A549 (cell line): ENCODE results near the gene HERC4.

Experiments used
- CBX2 ChIP-seq: fragments of 200-600 bp; sonication (generic); IDR thresholded peaks from 2 replicates; pipeline ENCODE4 v1.6.1; 2016; ENCODE audit warnings: low read depth, mild to moderate bottlenecking, borderline replicate concordance
- CHD2 ChIP-seq: fragments of 150-350 bp; IDR thresholded peaks from 2 replicates; pipeline ENCODE4 v1.6.1; 2014; ENCODE audit warnings: low read length; ENCODE audit not compliant: partially characterized antibody
- CTCF ChIP-seq: fragments of >200 bp; sonication (Bioruptor Twin); formaldehyde crosslinking; IDR thresholded peaks from 3 replicates; pipeline ENCODE4 v1.5.1; 2016
- EP300 ChIP-seq, 2 experiments: fragments of >200 bp; sonication (Bioruptor Twin); formaldehyde crosslinking; IDR thresholded peaks; 2 replicates in 1 of 2; 3 replicates in 1 of 2; pipeline ENCODE4 v1.6.1; 2016 to 2017
- HOXB5 ChIP-seq: fragments of 250-450 bp; sonication (Bioruptor Pico); IDR thresholded peaks from 2 replicates; pipeline ENCODE4 v1.5.0; 2020; ENCODE audit warnings: mild to moderate bottlenecking, moderate library complexity
- JUN ChIP-seq, 2 experiments: fragments of >200 bp; sonication (Bioruptor Twin); formaldehyde crosslinking; IDR thresholded peaks; 2 replicates in 1 of 2; 3 replicates in 1 of 2; pipeline ENCODE4 v1.6.1; 2016 to 2017
- MAX ChIP-seq: IDR thresholded peaks from 2 replicates; pipeline ENCODE4 v1.6.1; 2012
- MYC ChIP-seq: IDR thresholded peaks from 2 replicates; pipeline ENCODE4 v1.6.1; 2012; ENCODE audit warnings: mild to moderate bottlenecking, inconsistent platforms, low read length, improper control_type of control experiment, borderline replicate concordance
- POLR2A ChIP-seq: IDR thresholded peaks from 2 replicates; pipeline ENCODE4 v1.6.1; 2012; ENCODE audit warnings: mild to moderate bottlenecking, low read length
- RCOR1 ChIP-seq: fragments of 150-350 bp; IDR thresholded peaks from 2 replicates; pipeline ENCODE4 v1.6.1; 2014; ENCODE audit warnings: antibody characterized with exemption, low read length, low read depth
- REST ChIP-seq: fragments of 200-600 bp; sonication (generic); IDR thresholded peaks from 2 replicates; pipeline ENCODE4 v1.6.1; 2016; ENCODE audit warnings: antibody characterized with exemption, mild to moderate bottlenecking, moderate library complexity
- RFX5 ChIP-seq: fragments of 450-650 bp; IDR thresholded peaks from 2 replicates; pipeline ENCODE4 v1.7.1; 2014; ENCODE audit warnings: antibody characterized with exemption, mild to moderate bottlenecking, moderate library complexity
- USF2 ChIP-seq: fragments of 450-650 bp; IDR thresholded peaks from 2 replicates; pipeline ENCODE4 v1.6.1; 2014; ENCODE audit warnings: antibody characterized with exemption
- ZSCAN20 ChIP-seq: fragments of 250-450 bp; sonication (Bioruptor Pico); IDR thresholded peaks from 2 replicates; pipeline ENCODE4 v1.8.0; 2022; ENCODE audit warnings: mild to moderate bottlenecking, moderate library complexity

- TF ChIP-seq CTCF (no peak), MAX (no peak), CBX2 (no peak), EP300 (IDR thresholded peaks at IDR 0.05) (no peak), RFX5 (no peak), MYC (no peak), USF2 (no peak), CHD2 (no peak), JUN (IDR thresholded peaks at IDR 0.05) (no peak), POLR2A (no peak), REST (no peak), ZSCAN20 (CRISPR knock-in tag) (no peak), RCOR1 (no peak), HOXB5 (CRISPR knock-in tag) (no peak)
These were observed 148.1 kb downstream of the HERC4 start for GRCh38 chr10:67926951-67927350.
